Progenitor cell of endocrine pancreas (in vitro differentiated cells): Measurements from ENCODE around the gene SLC4A2. TPM values are rescaled to one million over a fixed set of nuclear protein-coding genes. Genes with fewer than 3 reads are reported as not detected.
"Not testable (repeated sequence)": the region's sequence is repeated elsewhere in the genome, so short reads cannot be mapped to it uniquely, and the experiment has no call there.

ENCODE experiments used
- DNase-seq: peaks from one replicate; pipeline ENCODE4 v3.0.0; 2021; ENCODE audit warnings: low spot score; ENCODE audit not compliant: unreplicated experiment
- H3K27ac Mint-ChIP-seq: 2 replicates; pipeline ENCODE4 v1.8.0; 2021; ENCODE audit warnings: mild to moderate bottlenecking, moderate library complexity, mixed read lengths
- H3K27me3 Mint-ChIP-seq: 2 replicates; pipeline ENCODE4 v1.8.0; 2021; ENCODE audit warnings: mixed read lengths
- H3K36me3 Mint-ChIP-seq: 2 replicates; pipeline ENCODE4 v1.8.0; 2022; ENCODE audit warnings: mixed read lengths; ENCODE audit not compliant: insufficient read depth
- H3K4me1 Mint-ChIP-seq: 2 replicates; pipeline ENCODE4 v1.8.0; 2021; ENCODE audit warnings: low read depth, mixed read lengths
- H3K4me3 Mint-ChIP-seq: 2 replicates; pipeline ENCODE4 v1.8.0; 2021; ENCODE audit warnings: low read depth, mild to moderate bottlenecking, moderate library complexity, mixed read lengths
- H3K9me3 Mint-ChIP-seq: 2 replicates; pipeline ENCODE4 v1.8.0; 2021; ENCODE audit warnings: low read depth, mixed read lengths
- CTCF ChIP-seq: fragments of 200-600 bp; sonication (generic); IDR thresholded peaks from one replicate; pipeline ENCODE4 v1.5.0; 2021; ENCODE audit warnings: antibody characterized with exemption, mild to moderate bottlenecking; ENCODE audit not compliant: unreplicated experiment
- total RNA-seq: library from RNA; stranded (reverse); gene quantifications from 2 replicates; pipeline ENCODE4 v1.2.1, GENCODE V29; 2021

The SLC4A2 gene
- total RNA-seq, 1 donor from 2014 or later: 213 TPM

DNA sequence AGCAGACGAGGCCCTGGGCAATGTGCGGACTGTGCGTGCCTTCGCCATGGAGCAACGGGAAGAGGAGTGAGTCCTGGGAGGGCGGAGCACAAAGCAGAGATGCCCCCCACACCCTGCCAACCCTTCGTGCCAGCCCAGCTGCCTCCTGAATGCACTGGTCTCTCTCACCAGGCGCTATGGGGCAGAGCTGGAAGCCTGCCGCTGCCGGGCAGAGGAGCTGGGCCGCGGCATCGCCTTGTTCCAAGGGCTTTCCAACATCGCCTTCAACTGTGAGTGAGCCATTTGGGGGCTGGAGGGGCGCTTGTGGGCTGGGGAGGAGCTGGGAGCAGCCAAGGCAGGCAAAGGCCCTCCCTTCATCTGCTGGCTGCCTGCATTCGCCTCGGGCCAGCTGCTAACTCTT, 23.5 kb upstream of the SLC4A2 start:
- H3K27me3 Mint-ChIP-seq: no peaks in the 10 kb centered on the region
- DNase-seq: no peak
- H3K36me3 Mint-ChIP-seq: no peaks in the 10 kb centered on the region
- H3K9me3 Mint-ChIP-seq: no peaks in the 10 kb centered on the region
- no peak overlapping the region for H3K27ac Mint-ChIP-seq
- no peaks in the 10 kb centered on the region for H3K4me1 Mint-ChIP-seq
- H3K4me3 Mint-ChIP-seq: no peak overlapping the region
- no peak for TF ChIP-seq CTCF

- DNase-seq: no peak
- TF ChIP-seq CTCF: no peak
- H3K36me3 Mint-ChIP-seq: no peaks in the 10 kb centered on the region
- H3K9me3 Mint-ChIP-seq: no peaks in the 10 kb centered on the region
- H3K27me3 Mint-ChIP-seq: no peaks in the 10 kb centered on the region
- H3K4me3 Mint-ChIP-seq: no peak overlapping the region
- no peaks in the 10 kb centered on the region for H3K4me1 Mint-ChIP-seq
- H3K27ac Mint-ChIP-seq: no peak overlapping the region
These were observed 20.2 kb upstream of the SLC4A2 start for GRCh38 chr7:151038951-151039849.

DNA sequence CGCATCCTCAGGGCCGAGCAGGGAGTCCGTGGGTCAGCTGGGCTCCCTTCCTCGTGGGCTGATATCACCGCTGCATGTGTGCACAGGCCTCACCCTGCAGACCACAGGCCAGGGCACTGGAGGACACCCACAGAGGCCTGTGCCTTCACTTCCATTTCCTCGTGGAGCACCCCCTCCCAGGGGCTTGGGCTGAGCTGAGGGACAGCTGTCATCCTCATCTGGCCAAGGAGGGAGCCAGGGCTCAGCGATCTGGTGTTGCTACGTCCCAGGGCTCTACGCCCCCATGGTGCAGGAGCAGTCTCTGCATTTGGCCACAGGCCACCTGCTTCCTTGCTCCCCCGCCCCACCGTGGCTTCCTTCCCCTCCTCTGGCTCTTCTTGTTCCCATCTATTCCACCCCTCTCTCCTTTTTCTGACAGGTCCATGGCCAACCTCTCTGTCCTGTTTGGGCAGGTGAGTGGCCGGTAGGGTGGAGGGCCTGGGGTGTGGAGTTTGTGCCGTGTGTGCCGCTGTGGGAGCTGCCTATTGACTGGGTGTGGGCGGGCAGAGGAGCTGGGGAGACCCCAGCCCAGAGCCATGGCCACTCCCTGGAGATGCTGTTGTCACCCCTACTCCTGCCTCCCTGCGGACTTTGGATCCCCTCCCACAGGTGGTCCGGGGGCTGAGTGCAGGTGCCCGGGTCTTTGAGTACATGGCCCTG, 19.4 kb upstream of the SLC4A2 start:
- no peaks in the 10 kb centered on the region for H3K36me3 Mint-ChIP-seq
- no peak for TF ChIP-seq CTCF
- H3K4me3 Mint-ChIP-seq: no peak overlapping the region
- no peaks in the 10 kb centered on the region for H3K4me1 Mint-ChIP-seq
- no peak for DNase-seq
- no peaks in the 10 kb centered on the region for H3K9me3 Mint-ChIP-seq
- H3K27ac Mint-ChIP-seq: no peak overlapping the region
- H3K27me3 Mint-ChIP-seq: no peaks in the 10 kb centered on the region

DNA sequence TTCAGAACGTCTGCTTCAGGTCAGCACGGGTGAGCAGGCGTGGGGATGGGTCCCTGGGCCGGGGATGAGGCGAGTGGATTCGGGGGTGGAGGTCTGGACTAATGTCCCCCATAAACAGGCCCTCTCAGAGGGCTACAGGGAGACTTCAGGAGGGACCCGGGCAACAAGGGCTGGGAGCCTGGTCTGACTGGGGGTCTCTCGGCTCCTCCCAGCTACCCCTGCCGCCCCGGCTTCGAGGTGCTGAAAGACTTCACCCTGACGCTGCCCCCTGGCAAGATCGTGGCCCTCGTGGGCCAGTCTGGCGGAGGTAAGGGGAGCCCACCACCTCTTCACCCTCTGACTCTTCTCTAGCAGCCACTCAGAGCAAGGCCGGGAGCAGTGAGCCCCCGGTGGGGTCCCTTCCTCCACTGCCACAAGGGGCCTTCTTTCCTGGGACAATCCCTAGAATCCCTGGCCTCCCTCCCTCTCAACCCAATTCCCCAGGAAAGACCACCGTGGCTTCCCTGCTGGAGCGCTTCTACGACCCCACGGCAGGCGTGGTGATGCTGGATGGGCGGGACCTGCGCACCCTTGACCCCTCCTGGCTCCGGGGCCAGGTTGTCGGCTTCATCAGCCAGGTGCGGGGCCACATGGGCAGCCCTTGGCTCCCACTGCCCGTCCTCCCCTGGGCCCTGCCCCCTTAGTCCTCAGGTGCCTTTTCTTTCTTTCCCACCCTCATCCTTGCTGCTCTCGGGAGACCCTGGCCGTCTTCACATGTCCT, 18.6 kb upstream of the SLC4A2 start:
- Mint-ChIP-seq H3K27ac (no peak overlapping the region), H3K36me3 (no peaks in the 10 kb centered on the region), H3K9me3 (no peaks in the 10 kb centered on the region), H3K27me3 (no peaks in the 10 kb centered on the region), H3K4me1 (no peaks in the 10 kb centered on the region), H3K4me3 (no peak overlapping the region)
- TF ChIP-seq CTCF: no peak
- no peak for DNase-seq

DNA sequence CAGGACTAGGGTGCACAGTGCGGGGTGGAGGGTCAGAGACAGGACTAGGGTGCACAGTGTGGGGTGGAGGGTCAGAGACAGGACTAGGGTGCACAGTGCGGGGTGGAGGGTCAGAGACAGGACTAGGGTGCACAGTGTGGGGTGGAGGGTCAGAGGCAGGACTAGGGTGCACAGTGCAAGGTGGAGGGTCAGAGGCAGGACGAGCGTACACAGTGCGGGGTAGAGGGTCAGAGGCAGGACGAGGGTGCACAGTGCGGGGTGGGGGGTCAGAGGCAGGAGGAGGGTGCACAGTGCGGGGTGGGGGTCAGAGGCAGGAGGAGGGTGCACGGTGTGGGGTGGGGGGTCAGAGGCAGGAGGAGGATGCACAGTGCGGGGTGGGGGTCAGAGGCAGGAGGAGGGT, 15.9 kb upstream of the SLC4A2 start:
- not testable (repeated sequence) for H3K4me3 Mint-ChIP-seq, H3K36me3 Mint-ChIP-seq, H3K4me1 Mint-ChIP-seq, H3K27ac Mint-ChIP-seq, H3K9me3 Mint-ChIP-seq, DNase-seq, H3K27me3 Mint-ChIP-seq
